ENCODE results near the gene HOXC12. TPM values are rescaled to one million over a fixed set of nuclear protein-coding genes. Genes with fewer than 3 reads are reported as not detected.

Gene HOXC12
- total RNA-seq, 1 experiment from 2014 or later, result 5.1 TPM

- ChIA-PET CTCF (no interaction called here), POLR2A (no interaction called here)
- no peaks in the 10 kb centered on the region for H3K27me3 ChIP-seq (ENCODE audit: control insufficient read depth, insufficient read depth, low read length)
- no peaks in the 10 kb centered on the region for H3K36me3 ChIP-seq (ENCODE audit: control insufficient read depth, insufficient read depth, low read length)
- in situ Hi-C loops (cut with HindIII; ENCODE audit: low pct_unique_long_range_greater_than_20kb, low sequenced_read_pairs), result no loop called here
- TF ChIP-seq TCF7L2 (IDR thresholded peaks at IDR 0.05; ENCODE audit: low read depth, low read length) (no peak), POLR2AphosphoS5 (IDR thresholded peaks at IDR 0.05; ENCODE audit: low read depth, low read length) (no peak), REST (IDR thresholded peaks at IDR 0.05; ENCODE audit: insufficient read depth in 1 of 2, low read depth in 2 of 2, low read length in 1 of 2) (no peak), SIN3A (IDR thresholded peaks at IDR 0.05; ENCODE audit: borderline replicate concordance, insufficient read depth, low read depth, low read length) (no peak)
- TF ChIP-seq, protein P1, sequence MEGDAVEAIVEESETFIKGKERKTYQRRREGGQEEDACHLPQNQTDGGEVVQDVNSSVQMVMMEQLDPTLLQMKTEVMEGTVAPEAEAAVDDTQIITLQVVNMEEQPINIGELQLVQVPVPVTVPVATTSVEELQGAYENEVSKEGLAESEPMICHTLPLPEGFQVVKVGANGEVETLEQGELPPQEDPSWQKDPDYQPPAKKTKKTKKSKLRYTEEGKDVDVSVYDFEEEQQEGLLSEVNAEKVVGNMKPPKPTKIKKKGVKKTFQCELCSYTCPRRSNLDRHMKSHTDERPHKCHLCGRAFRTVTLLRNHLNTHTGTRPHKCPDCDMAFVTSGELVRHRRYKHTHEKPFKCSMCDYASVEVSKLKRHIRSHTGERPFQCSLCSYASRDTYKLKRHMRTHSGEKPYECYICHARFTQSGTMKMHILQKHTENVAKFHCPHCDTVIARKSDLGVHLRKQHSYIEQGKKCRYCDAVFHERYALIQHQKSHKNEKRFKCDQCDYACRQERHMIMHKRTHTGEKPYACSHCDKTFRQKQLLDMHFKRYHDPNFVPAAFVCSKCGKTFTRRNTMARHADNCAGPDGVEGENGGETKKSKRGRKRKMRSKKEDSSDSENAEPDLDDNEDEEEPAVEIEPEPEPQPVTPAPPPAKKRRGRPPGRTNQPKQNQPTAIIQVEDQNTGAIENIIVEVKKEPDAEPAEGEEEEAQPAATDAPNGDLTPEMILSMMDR (IDR thresholded peaks at IDR 0.05), result no peak
- no peak overlapping the region for H3K4me3 ChIP-seq (ENCODE audit: low read depth in 2 of 2, low read length in 2 of 2)
- peak overlapping the region; percentile 37; the same call in 1 of the 2 replicates for H3K27ac ChIP-seq (ENCODE audit: low read length)
- DNase-seq (ENCODE audit: low read depth, low spot score) (no peak), ATAC-seq (no peak)
- no peaks in the 10 kb centered on the region for H3K9me3 ChIP-seq (ENCODE audit: control insufficient read depth, insufficient read depth, low read depth, low read length)
- no TSS peak for BruUV-seq (replicated peaks)
- intact Hi-C loops (cut with micrococcal nuclease; ENCODE audit: unreplicated experiment), result no loop called here
- peaks cover 15% of the 10 kb centered on the region for H3K4me1 ChIP-seq (ENCODE audit: control insufficient read depth, insufficient read depth, low read length)
Measured at GRCh38 chr12:53931844-53932581, 22.7 kb upstream of the HOXC12 start.

- intact Hi-C loops (cut with micrococcal nuclease; ENCODE audit: unreplicated experiment), result no loop called here
- BruUV-seq (replicated peaks), result no TSS peak
- in situ Hi-C loops (cut with HindIII; ENCODE audit: low pct_unique_long_range_greater_than_20kb, low sequenced_read_pairs), result no loop called here
- CTCF ChIA-PET, result no interaction called here
- Histone ChIP-seq H3K27me3 (ENCODE audit: control insufficient read depth, insufficient read depth, low read length) (no peaks in the 10 kb centered on the region), H3K4me1 (ENCODE audit: control insufficient read depth, insufficient read depth, low read length) (peaks cover 24% of the 10 kb centered on the region), H3K27ac (ENCODE audit: low read length) (peak overlapping the region; percentile 71; the same call in 1 of the 2 replicates), H3K36me3 (ENCODE audit: control insufficient read depth, insufficient read depth, low read length) (no peaks in the 10 kb centered on the region), H3K4me3 (ENCODE audit: low read depth in 2 of 2, low read length in 2 of 2) (no peak overlapping the region), H3K9me3 (ENCODE audit: control insufficient read depth, insufficient read depth, low read depth, low read length) (no peaks in the 10 kb centered on the region)
- POLR2A ChIA-PET, result no interaction called here
- ATAC-seq, result no peak
- TF ChIP-seq POLR2AphosphoS5 (IDR thresholded peaks at IDR 0.05; ENCODE audit: low read depth, low read length) (no peak), SIN3A (IDR thresholded peaks at IDR 0.05; ENCODE audit: borderline replicate concordance, insufficient read depth, low read depth, low read length) (no peak), TCF7L2 (IDR thresholded peaks at IDR 0.05; ENCODE audit: low read depth, low read length) (no peak), REST (IDR thresholded peaks at IDR 0.05; ENCODE audit: insufficient read depth in 1 of 2, low read depth in 2 of 2, low read length in 1 of 2) (no peak)
- TF ChIP-seq, protein P1 (IDR thresholded peaks at IDR 0.05), result no peak
- DNase-seq (ENCODE audit: low read depth, low spot score), result no peak
Measured at GRCh38 chr12:53932915-53933314, 21.8 kb upstream of the HOXC12 start.

Data from Panc1 (cell line).